GM23338 (cell line): Measurements from ENCODE around the gene MGAT5. TPM values are rescaled to one million over a fixed set of nuclear protein-coding genes. Genes with fewer than 3 reads are reported as not detected.

Source experiments
- ATAC-seq: fragments of 200-7000 bp; cut with Tn5 transposase; 3 replicates; pipeline ENCODE4 v1.9.1; 2020
- DNase-seq: peaks from one replicate; pipeline ENCODE4 v3.0.0-alpha.2; 2015; ENCODE audit warnings: low spot score
- H2AFZ ChIP-seq: fragments of 200-600 bp; sonication (generic); 2 replicates; pipeline ENCODE4 v1.8.0; 2016; ENCODE audit warnings: antibody characterized with exemption, mild to moderate bottlenecking, moderate library complexity
- H3F3A ChIP-seq: fragments of 200-600 bp; sonication (generic); replicated peaks from 2 replicates; pipeline ENCODE4 v1.8.0; 2017; ENCODE audit warnings: antibody characterized with exemption, mixed run types, low read depth
- H3K27ac ChIP-seq: fragments of 200-600 bp; sonication (generic); 2 replicates; pipeline ENCODE4 v1.6.1; 2016; ENCODE audit warnings: low read depth
- H3K27me3 ChIP-seq: fragments of 200-600 bp; sonication (generic); 2 replicates; pipeline ENCODE4 v1.8.0; 2016; ENCODE audit warnings: mild to moderate bottlenecking, mixed run types, moderate library complexity; ENCODE audit not compliant: insufficient read depth
- H3K36me3 ChIP-seq: fragments of 200-600 bp; sonication (generic); 2 replicates; pipeline ENCODE4 v1.8.0; 2016; ENCODE audit warnings: mild to moderate bottlenecking; ENCODE audit not compliant: insufficient read depth
- H3K4me1 ChIP-seq: fragments of 200-600 bp; sonication (generic); 2 replicates; pipeline ENCODE4 v1.8.0; 2016; ENCODE audit warnings: mild to moderate bottlenecking, moderate library complexity; ENCODE audit not compliant: insufficient read depth
- H3K4me2 ChIP-seq: fragments of 200-600 bp; sonication (generic); 2 replicates; pipeline ENCODE4 v1.7.1; 2017; ENCODE audit warnings: mixed run types
- H3K4me3 ChIP-seq: fragments of 200-600 bp; sonication (generic); 2 replicates; pipeline ENCODE4 v1.6.1; 2016; ENCODE audit warnings: mixed run types
- H3K79me2 ChIP-seq: fragments of 200-600 bp; sonication (generic); replicated peaks from 2 replicates; pipeline ENCODE4 v1.8.0; 2017; ENCODE audit warnings: mild to moderate bottlenecking; ENCODE audit not compliant: insufficient read depth
- H3K9me2 ChIP-seq: fragments of 200-600 bp; sonication (generic); 2 replicates; pipeline ENCODE4 v1.8.0; 2017; ENCODE audit not compliant: insufficient read depth
- H4K20me1 ChIP-seq: fragments of 200-600 bp; sonication (generic); replicated peaks from 2 replicates; pipeline ENCODE4 v1.8.0; 2017; ENCODE audit warnings: mild to moderate bottlenecking; ENCODE audit not compliant: insufficient read depth
- H3K27ac Mint-ChIP-seq: 2 replicates; pipeline ENCODE4 v1.8.0; 2020; ENCODE audit warnings: inconsistent platforms, mild to moderate bottlenecking, moderate library complexity, mixed read lengths
- H3K27me3 Mint-ChIP-seq: 3 replicates; pipeline ENCODE4 v1.8.0; 2022; ENCODE audit warnings: low read depth, mild to moderate bottlenecking, moderate library complexity, mixed read lengths, inconsistent platforms; ENCODE audit not compliant: insufficient read depth, poor library complexity
- H3K36me3 Mint-ChIP-seq: 3 replicates; pipeline ENCODE4 v1.8.0; 2021; ENCODE audit warnings: low read depth, mild to moderate bottlenecking, inconsistent platforms, moderate library complexity, mixed read lengths
- H3K4me1 Mint-ChIP-seq: 3 replicates; pipeline ENCODE4 v1.8.0; 2020; ENCODE audit warnings: mild to moderate bottlenecking, inconsistent platforms, mixed read lengths
- H3K4me3 Mint-ChIP-seq: 3 replicates; pipeline ENCODE4 v1.8.0; 2021; ENCODE audit warnings: moderate library complexity, mild to moderate bottlenecking, inconsistent platforms, mixed read lengths
- H3K9me3 Mint-ChIP-seq: 3 replicates; pipeline ENCODE4 v1.8.0; 2020; ENCODE audit warnings: moderate library complexity, mild to moderate bottlenecking, inconsistent platforms, mixed read lengths
- CREB1 ChIP-seq: fragments of 250-450 bp; sonication (Bioruptor Pico); IDR thresholded peaks from 2 replicates; pipeline ENCODE4 v1.5.0; 2020; ENCODE audit warnings: low read depth, mild to moderate bottlenecking, moderate library complexity
- EZH2 ChIP-seq: fragments of 200-600 bp; sonication (generic); IDR thresholded peaks from one replicate; pipeline ENCODE4 v1.8.0; 2017; ENCODE audit warnings: antibody characterized with exemption, mild to moderate bottlenecking, low read depth; ENCODE audit not compliant: unreplicated experiment
- EZH2phosphoT487 ChIP-seq: fragments of 200-600 bp; sonication (generic); IDR thresholded peaks from one replicate; pipeline ENCODE4 v1.8.1; 2018; ENCODE audit warnings: antibody characterized with exemption; ENCODE audit not compliant: unreplicated experiment
- JUNB ChIP-seq: IDR thresholded peaks from one replicate; pipeline ENCODE4 v1.6.1; 2016; ENCODE audit warnings: antibody characterized with exemption; ENCODE audit not compliant: unreplicated experiment
- NANOG ChIP-seq: IDR thresholded peaks from 2 replicates; pipeline ENCODE4 v1.6.1; 2016; ENCODE audit warnings: antibody characterized with exemption, borderline replicate concordance
- POLR2AphosphoS5 ChIP-seq: IDR thresholded peaks from 2 replicates; pipeline ENCODE4 v1.6.1; 2016; ENCODE audit warnings: antibody characterized with exemption, low read depth
- STAT1 ChIP-seq: IDR thresholded peaks from one replicate; pipeline ENCODE4 v1.6.1; 2016; ENCODE audit warnings: antibody characterized with exemption; ENCODE audit not compliant: unreplicated experiment
- ZNF114 ChIP-seq: fragments of 250-450 bp; sonication (Bioruptor Pico); IDR thresholded peaks from 2 replicates; pipeline ENCODE4 v1.5.0; 2020; ENCODE audit warnings: mild to moderate bottlenecking, moderate library complexity
- ZNF331 ChIP-seq: fragments of 250-450 bp; sonication (Bioruptor Pico); IDR thresholded peaks from 2 replicates; pipeline ENCODE4 v1.5.0; 2020; ENCODE audit warnings: low read depth, mild to moderate bottlenecking, moderate library complexity
- polyA plus RNA-seq: library from polyadenylated mRNA; unstranded; fragments of >200 nt; fragmentation: Nextera tagmentation; extraction: Ambion mirVana; gene quantifications from 2 replicates; pipeline ENCODE4 v1.2.1, GENCODE V29; 2016
- total RNA-seq: library from RNA; depleted of rRNA; stranded (reverse); fragments of >200 nt; shearing (Covaris generic); gene quantifications from 2 replicates; pipeline ENCODE4 v1.2.3, GENCODE V29; 2014
- TF ChIP-seq, protein P1 (sequence below): IDR thresholded peaks from 2 replicates; pipeline ENCODE4 v1.6.1; 2016; ENCODE audit warnings: antibody characterized with exemption
- TF ChIP-seq, protein P2 (sequence below): IDR thresholded peaks from one replicate; pipeline ENCODE4 v1.6.1; 2018; ENCODE audit warnings: antibody characterized with exemption; ENCODE audit not compliant: unreplicated experiment
- TF ChIP-seq, protein P3 (sequence below): fragments of 250-450 bp; sonication (Bioruptor Pico); IDR thresholded peaks from 2 replicates; pipeline ENCODE4 v1.5.0; 2020; ENCODE audit warnings: mild to moderate bottlenecking, moderate library complexity

Gene MGAT5
- total and polyA plus RNA-seq, 2 experiments from 2014 or later = 4.6 to 27.6 TPM

DNA sequence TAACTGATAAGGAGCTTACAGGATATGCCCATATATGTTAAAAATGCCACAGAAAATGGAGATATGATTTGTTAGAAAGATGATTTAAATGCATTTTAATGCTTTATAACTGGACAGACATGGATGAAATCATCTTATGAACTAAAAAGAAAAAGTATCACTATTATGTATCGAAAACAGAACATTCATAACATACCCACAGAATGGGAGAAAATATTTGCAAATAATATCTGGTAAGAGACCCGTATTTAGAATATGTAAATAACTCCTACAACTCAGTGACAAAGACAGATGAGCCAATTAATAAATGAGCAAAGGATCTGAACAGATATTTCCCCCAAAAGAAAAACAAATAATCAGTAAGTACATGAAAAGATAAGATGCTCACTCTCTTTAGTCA, 24.3 kb upstream of the MGAT5 start:
- 0 out of 2 replicates have a peak, but pooled peaks cover 3% of the 10 kb centered on the region for H3K9me2 ChIP-seq
- H3K4me3 ChIP-seq = no peak overlapping the region
- H3K27ac ChIP-seq = no peak overlapping the region
- Mint-ChIP-seq H3K4me3 (no peak overlapping the region), H3K36me3 (peaks cover 33% of the 10 kb centered on the region), H3K9me3 (peaks cover 33% of the 10 kb centered on the region), H3K27ac (no peak overlapping the region), H3K27me3 (peaks cover 4% of the 10 kb centered on the region), H3K4me1 (peaks cover 9% of the 10 kb centered on the region)
- H3K36me3 ChIP-seq = peaks cover 11% of the 10 kb centered on the region; the same call in 1 of the 2 replicates
- peaks cover 79% of the 10 kb centered on the region for H3K79me2 ChIP-seq
- no peaks in the 10 kb centered on the region for H3F3A ChIP-seq
- H4K20me1 ChIP-seq = no peaks in the 10 kb centered on the region; the same call in none of the 2 replicates
- peaks cover 11% of the 10 kb centered on the region; the same call in 1 of the 2 replicates for H3K4me1 ChIP-seq
- H2AFZ ChIP-seq = no peak overlapping the region
- no peak for TF ChIP-seq CREB1 (CRISPR knock-in tag)
- no peak for TF ChIP-seq NANOG
- TF ChIP-seq, protein P1, sequence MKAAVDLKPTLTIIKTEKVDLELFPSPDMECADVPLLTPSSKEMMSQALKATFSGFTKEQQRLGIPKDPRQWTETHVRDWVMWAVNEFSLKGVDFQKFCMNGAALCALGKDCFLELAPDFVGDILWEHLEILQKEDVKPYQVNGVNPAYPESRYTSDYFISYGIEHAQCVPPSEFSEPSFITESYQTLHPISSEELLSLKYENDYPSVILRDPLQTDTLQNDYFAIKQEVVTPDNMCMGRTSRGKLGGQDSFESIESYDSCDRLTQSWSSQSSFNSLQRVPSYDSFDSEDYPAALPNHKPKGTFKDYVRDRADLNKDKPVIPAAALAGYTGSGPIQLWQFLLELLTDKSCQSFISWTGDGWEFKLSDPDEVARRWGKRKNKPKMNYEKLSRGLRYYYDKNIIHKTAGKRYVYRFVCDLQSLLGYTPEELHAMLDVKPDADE = no peak
- TF ChIP-seq, protein P2, sequence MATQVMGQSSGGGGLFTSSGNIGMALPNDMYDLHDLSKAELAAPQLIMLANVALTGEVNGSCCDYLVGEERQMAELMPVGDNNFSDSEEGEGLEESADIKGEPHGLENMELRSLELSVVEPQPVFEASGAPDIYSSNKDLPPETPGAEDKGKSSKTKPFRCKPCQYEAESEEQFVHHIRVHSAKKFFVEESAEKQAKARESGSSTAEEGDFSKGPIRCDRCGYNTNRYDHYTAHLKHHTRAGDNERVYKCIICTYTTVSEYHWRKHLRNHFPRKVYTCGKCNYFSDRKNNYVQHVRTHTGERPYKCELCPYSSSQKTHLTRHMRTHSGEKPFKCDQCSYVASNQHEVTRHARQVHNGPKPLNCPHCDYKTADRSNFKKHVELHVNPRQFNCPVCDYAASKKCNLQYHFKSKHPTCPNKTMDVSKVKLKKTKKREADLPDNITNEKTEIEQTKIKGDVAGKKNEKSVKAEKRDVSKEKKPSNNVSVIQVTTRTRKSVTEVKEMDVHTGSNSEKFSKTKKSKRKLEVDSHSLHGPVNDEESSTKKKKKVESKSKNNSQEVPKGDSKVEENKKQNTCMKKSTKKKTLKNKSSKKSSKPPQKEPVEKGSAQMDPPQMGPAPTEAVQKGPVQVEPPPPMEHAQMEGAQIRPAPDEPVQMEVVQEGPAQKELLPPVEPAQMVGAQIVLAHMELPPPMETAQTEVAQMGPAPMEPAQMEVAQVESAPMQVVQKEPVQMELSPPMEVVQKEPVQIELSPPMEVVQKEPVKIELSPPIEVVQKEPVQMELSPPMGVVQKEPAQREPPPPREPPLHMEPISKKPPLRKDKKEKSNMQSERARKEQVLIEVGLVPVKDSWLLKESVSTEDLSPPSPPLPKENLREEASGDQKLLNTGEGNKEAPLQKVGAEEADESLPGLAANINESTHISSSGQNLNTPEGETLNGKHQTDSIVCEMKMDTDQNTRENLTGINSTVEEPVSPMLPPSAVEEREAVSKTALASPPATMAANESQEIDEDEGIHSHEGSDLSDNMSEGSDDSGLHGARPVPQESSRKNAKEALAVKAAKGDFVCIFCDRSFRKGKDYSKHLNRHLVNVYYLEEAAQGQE = no peak
- no peak for TF ChIP-seq ZNF114 (CRISPR knock-in tag)
- no peak for TF ChIP-seq EZH2
- TF ChIP-seq EZH2phosphoT487 = no peak
- TF ChIP-seq JUNB = no peak
- TF ChIP-seq ZNF331 (CRISPR knock-in tag) = no peak
- no peak for TF ChIP-seq POLR2AphosphoS5
- no peak for TF ChIP-seq STAT1
- TF ChIP-seq, protein P3, sequence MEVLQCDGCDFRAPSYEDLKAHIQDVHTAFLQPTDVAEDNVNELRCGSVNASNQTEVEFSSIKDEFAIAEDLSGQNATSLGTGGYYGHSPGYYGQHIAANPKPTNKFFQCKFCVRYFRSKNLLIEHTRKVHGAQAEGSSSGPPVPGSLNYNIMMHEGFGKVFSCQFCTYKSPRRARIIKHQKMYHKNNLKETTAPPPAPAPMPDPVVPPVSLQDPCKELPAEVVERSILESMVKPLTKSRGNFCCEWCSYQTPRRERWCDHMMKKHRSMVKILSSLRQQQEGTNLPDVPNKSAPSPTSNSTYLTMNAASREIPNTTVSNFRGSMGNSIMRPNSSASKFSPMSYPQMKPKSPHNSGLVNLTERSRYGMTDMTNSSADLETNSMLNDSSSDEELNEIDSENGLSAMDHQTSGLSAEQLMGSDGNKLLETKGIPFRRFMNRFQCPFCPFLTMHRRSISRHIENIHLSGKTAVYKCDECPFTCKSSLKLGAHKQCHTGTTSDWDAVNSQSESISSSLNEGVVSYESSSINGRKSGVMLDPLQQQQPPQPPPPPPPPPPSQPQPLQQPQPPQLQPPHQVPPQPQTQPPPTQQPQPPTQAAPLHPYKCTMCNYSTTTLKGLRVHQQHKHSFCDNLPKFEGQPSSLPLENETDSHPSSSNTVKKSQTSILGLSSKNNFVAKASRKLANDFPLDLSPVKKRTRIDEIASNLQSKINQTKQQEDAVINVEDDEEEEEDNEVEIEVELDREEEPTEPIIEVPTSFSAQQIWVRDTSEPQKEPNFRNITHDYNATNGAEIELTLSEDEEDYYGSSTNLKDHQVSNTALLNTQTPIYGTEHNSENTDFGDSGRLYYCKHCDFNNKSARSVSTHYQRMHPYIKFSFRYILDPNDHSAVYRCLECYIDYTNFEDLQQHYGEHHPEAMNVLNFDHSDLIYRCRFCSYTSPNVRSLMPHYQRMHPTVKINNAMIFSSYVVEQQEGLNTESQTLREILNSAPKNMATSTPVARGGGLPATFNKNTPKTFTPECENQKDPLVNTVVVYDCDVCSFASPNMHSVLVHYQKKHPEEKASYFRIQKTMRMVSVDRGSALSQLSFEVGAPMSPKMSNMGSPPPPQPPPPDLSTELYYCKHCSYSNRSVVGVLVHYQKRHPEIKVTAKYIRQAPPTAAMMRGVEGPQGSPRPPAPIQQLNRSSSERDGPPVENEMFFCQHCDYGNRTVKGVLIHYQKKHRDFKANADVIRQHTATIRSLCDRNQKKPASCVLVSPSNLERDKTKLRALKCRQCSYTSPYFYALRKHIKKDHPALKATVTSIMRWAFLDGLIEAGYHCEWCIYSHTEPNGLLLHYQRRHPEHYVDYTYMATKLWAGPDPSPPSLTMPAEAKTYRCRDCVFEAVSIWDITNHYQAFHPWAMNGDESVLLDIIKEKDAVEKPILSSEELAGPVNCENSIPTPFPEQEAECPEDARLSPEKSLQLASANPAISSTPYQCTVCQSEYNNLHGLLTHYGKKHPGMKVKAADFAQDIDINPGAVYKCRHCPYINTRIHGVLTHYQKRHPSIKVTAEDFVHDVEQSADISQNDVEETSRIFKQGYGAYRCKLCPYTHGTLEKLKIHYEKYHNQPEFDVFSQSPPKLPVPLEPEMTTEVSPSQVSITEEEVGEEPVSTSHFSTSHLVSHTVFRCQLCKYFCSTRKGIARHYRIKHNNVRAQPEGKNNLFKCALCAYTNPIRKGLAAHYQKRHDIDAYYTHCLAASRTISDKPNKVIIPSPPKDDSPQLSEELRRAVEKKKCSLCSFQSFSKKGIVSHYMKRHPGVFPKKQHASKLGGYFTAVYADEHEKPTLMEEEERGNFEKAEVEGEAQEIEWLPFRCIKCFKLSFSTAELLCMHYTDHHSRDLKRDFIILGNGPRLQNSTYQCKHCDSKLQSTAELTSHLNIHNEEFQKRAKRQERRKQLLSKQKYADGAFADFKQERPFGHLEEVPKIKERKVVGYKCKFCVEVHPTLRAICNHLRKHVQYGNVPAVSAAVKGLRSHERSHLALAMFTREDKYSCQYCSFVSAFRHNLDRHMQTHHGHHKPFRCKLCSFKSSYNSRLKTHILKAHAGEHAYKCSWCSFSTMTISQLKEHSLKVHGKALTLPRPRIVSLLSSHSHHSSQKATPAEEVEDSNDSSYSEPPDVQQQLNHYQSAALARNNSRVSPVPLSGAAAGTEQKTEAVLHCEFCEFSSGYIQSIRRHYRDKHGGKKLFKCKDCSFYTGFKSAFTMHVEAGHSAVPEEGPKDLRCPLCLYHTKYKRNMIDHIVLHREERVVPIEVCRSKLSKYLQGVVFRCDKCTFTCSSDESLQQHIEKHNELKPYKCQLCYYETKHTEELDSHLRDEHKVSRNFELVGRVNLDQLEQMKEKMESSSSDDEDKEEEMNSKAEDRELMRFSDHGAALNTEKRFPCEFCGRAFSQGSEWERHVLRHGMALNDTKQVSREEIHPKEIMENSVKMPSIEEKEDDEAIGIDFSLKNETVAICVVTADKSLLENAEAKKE (CRISPR knock-in tag) = no peak
- H3K27me3 ChIP-seq = no peaks in the 10 kb centered on the region
- no peak overlapping the region for H3K4me2 ChIP-seq
- ATAC-seq (no peak), DNase-seq (no peak)
